Naive B cell (primary cell): ENCODE data around the gene PARVB. TPM values are rescaled to one million over a fixed set of nuclear protein-coding genes. Genes with fewer than 3 reads are reported as not detected.
A peak's percentile ranks its signal among the peaks of the same experiment; 100 is the strongest.

ENCODE experiments used
- ATAC-seq, 2 donors: fragments of 150-1000 bp; cut with Tn5 transposase; 2 replicates each; pipeline ENCODE4 v1.10.0; 2021; ENCODE audit warnings: low read depth in 2 of 2, mild to moderate bottlenecking in 2 of 2, moderate library complexity in 2 of 2
- DNase-seq: peaks from one replicate; pipeline ENCODE4 v3.0.0; 2022
- H3K27ac Mint-ChIP-seq, 6 donors: one replicate each; pipeline ENCODE4 v1.8.0; 2020 to 2022; ENCODE audit warnings: mild to moderate bottlenecking in 6 of 6, mixed read lengths in 6 of 6, moderate library complexity in 5 of 6, inconsistent platforms in 2 of 6
- H3K27me3 Mint-ChIP-seq, 3 donors: one replicate each; pipeline ENCODE4 v1.8.0; 2021 to 2022; ENCODE audit warnings: mixed read lengths in 3 of 3, mild to moderate bottlenecking in 1 of 3
- H3K36me3 Mint-ChIP-seq, 2 donors: one replicate each; pipeline ENCODE4 v1.8.0; 2020 to 2022; ENCODE audit warnings: mixed read lengths in 2 of 2, inconsistent platforms in 1 of 2, mild to moderate bottlenecking in 1 of 2
- H3K4me1 Mint-ChIP-seq, 3 donors: one replicate each; pipeline ENCODE4 v1.8.0; 2020 to 2022; ENCODE audit warnings: mixed read lengths in 3 of 3, inconsistent platforms in 1 of 3, mild to moderate bottlenecking in 1 of 3, moderate library complexity in 1 of 3
- H3K4me3 Mint-ChIP-seq, 8 donors: one replicate each; pipeline ENCODE4 v1.8.0; 2020 to 2022; ENCODE audit warnings: mild to moderate bottlenecking in 8 of 8, mixed read lengths in 8 of 8, moderate library complexity in 8 of 8, inconsistent platforms in 2 of 8
- H3K9me3 Mint-ChIP-seq, 7 donors: one replicate each; pipeline ENCODE4 v1.8.0; 2020 to 2022; ENCODE audit warnings: mixed read lengths in 7 of 7, mild to moderate bottlenecking in 5 of 7, inconsistent platforms in 2 of 7, moderate library complexity in 1 of 7
- polyA plus RNA-seq, 6 donors: library from polyadenylated mRNA; unstranded; fragments of 300-500 nt; fragmentation: Illumina TruSeq; gene quantifications; one replicate each; pipeline ENCODE4 v1.2.3, GENCODE V29; 2021; ENCODE audit warnings: low read depth in 6 of 6

Gene PARVB
- polyA plus RNA-seq, 6 donors from 2014 or later, result 18.6 to 30.0 (median 21.3) TPM

DNA sequence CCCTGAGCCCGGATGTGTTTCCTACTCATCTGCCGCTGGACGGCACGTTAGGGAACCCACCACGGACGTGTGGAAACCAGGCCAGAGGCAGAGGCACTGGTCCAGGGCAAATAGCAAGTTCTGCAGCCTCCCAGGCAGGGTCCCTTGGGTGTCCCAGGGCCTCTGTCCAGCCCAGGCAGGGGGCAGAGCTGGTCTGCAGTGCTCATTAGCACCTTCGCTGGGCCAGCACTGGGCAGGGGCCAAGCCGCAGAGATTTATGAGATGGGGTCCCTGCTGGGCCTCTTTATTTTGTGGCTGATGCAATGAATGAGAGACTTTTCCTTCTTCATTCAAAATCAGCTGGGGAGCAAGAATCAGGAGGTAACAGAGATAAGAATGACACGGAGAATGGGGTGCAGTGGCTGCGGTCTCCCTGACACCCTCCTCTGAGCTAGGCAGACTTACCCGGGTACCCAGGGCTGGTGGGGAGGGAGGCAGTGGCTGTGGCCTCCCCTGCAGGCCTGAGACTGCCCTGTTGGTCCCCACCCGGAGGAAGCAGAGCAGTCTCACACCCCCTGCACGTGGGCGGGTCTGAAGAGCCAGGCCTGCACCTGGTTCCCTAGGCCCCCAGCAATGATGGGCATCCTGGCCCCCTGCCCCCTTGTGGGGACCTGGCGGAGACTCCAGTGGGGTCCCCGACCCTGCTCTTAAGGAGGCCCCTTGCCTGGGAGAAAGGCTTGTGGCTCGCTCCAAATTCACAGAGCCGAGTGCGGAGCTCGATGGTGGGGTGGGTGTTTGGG is 142.6 kb downstream of the PARVB start:
- H3K9me3 Mint-ChIP-seq, result no peaks in the 10 kb centered on the region
- no peak overlapping the region for H3K27ac Mint-ChIP-seq
- H3K27me3 Mint-ChIP-seq, result no peaks in the 10 kb centered on the region
- H3K4me3 Mint-ChIP-seq, result no peak overlapping the region
- peaks cover 3 to 13% (median 11%) of the 10 kb centered on the region in 3 donors for H3K4me1 Mint-ChIP-seq
- H3K36me3 Mint-ChIP-seq, result peaks cover 0 to 7% of the 10 kb centered on the region in 2 donors
- no peak for DNase-seq
- no peak for ATAC-seq

DNA sequence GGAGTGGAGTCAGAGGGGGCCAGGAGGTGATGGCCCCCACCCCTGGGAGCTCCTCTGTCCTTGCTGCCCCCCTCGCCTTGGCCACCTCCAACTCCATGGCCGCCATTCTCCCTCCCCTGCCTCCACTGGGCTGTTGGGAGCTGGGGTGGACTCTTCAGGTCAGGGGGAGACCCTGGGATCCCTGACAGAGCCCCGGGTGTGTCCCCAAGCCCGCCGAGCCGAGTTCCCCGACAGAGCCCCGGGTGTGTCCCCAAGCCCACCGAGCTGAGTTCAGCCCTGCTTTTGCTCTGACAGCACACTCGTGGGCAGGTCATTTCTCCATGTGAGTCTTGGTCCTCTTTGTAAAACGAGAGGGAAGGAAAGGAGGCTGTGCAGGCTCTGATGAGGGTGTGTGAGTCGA is 143.4 kb downstream of the PARVB start:
- no peak for DNase-seq
- peaks cover 0 to 7% of the 10 kb centered on the region in 2 donors for H3K36me3 Mint-ChIP-seq
- H3K27me3 Mint-ChIP-seq, result no peaks in the 10 kb centered on the region
- no peaks in the 10 kb centered on the region for H3K9me3 Mint-ChIP-seq
- H3K4me3 Mint-ChIP-seq, result no peak overlapping the region
- H3K4me1 Mint-ChIP-seq, result peaks cover 11 to 21% (median 16%) of the 10 kb centered on the region in 3 donors
- H3K27ac Mint-ChIP-seq, result no peak overlapping the region
- ATAC-seq, result no peak

DNA sequence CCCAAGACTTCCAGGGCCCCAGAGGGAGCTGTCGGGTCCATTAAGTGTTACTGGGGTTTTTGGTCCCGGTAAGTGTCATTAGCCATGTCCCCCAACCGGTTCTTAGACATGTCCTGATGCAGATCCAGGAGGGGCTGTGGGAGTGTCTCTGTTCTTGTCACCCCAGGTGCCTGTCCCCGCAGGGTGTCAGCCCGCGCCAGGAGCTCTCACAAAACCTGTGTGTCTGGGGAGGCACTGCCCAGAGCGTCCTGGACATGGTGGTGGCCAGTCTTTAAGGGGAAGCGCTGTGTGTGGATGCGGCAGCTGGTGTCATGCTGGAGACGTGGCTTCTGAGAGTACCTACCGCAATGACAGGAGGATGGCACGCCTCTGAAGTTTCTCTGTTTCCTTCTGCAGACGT is 144.1 kb downstream of the PARVB start:
- DNase-seq, result no peak
- Mint-ChIP-seq H3K27me3 (no peaks in the 10 kb centered on the region), H3K4me1 (peaks cover 16 to 28% (median 23%) of the 10 kb centered on the region in 3 donors), H3K36me3 (peaks cover 0 to 7% of the 10 kb centered on the region in 2 donors), H3K9me3 (no peaks in the 10 kb centered on the region), H3K4me3 (no peak overlapping the region), H3K27ac (peak overlapping the region in 1 of 6 donors; percentile 88)
- ATAC-seq, result no peak

DNA sequence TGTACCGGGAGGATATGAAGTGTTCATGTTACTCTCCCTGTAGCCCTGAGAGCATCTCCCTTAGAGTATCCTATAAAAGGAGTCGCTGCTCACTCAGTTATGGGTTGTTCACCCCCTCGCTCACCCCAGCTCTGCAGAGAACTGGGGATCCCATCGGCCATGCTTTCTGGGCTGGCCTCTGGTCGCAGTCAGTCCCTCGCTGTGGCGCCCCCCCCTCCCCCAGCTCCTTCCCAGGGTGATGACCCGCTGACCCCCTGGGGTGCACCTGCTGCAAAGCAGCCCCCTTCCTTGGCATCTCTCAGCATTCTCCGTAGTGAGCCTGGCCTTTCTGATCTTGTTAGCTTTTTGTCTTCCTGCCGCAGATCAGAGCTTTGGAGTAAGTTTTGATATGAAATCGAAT is 146.4 kb downstream of the PARVB start:
- DNase-seq, result no peak
- Mint-ChIP-seq H3K4me1 (peaks cover 19 to 36% (median 30%) of the 10 kb centered on the region in 3 donors), H3K27ac (peak overlapping the region in 2 of 6 donors; percentile 7 to 40), H3K36me3 (no peaks in the 10 kb centered on the region), H3K4me3 (no peak overlapping the region), H3K27me3 (no peaks in the 10 kb centered on the region), H3K9me3 (no peaks in the 10 kb centered on the region)
- ATAC-seq, result no peak

DNA sequence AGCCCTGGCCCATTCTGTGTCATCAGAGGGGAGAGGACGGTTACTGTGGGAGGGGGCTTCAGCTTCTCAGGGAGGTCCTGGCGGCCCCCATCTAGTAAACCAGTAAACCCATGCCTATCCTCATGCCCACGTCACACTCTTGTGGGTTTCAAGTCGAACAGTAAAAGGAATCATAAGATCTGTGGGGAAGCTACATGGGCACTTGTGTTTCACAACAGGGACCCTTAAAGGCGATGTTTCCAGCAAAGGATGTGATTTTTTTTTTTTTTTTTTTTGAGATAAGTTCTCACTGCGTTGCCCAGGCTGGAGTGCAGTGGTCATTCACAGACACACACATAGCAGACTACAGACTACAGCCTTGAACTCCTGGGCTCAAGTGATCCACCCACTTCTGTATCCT is 147.5 kb downstream of the PARVB start:
- H3K27me3 Mint-ChIP-seq, result no peaks in the 10 kb centered on the region
- ATAC-seq (no peak), DNase-seq (no peak)
- peak overlapping the region; percentile 47 to 77 (median 74) for H3K27ac Mint-ChIP-seq
- no peaks in the 10 kb centered on the region for H3K36me3 Mint-ChIP-seq
- peak overlapping the region in 1 of 8 donors; percentile 70 for H3K4me3 Mint-ChIP-seq
- H3K9me3 Mint-ChIP-seq, result no peaks in the 10 kb centered on the region
- peaks cover 19 to 36% (median 30%) of the 10 kb centered on the region in 3 donors for H3K4me1 Mint-ChIP-seq

DNA sequence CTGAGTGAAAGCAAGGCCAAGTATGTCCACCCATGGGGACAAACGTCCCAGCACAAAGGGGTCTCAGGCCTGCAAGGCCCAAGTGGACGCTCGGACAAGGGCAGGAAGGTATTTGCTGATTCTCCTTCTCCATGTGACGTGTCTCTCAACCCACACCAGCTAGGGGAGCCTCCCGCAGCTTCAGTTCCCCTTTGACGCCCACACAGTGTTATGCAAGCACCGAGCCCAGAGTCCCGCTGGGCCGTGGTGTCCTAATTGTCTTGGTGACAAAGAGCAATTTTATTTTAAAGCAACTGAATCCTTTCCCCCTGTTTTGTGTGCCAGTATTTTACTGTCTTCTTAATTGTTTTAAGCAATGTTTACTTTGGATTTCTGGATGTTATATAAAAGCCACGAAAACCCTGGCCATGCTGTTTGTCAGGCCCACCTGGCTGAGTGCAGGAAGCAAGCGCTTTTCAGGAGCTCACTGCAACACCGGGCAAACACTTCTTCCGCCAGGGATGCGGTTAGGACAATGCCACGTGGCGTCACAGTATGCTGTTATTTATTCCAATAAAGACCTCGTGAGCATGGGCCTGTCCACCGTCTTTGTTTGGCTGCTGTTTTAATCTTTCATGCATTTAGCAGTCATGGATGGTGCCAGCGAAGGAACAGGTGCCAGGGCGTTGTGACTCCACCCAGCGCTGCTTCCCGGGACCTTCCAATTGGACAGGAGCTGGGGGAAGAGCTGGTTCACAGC is 148.4 kb downstream of the PARVB start:
- H3K27ac Mint-ChIP-seq, result peak overlapping the region; percentile 64 to 92 (median 76)
- peak; percentile 99 to 100 for ATAC-seq
- peak; percentile 71 for DNase-seq

DNA sequence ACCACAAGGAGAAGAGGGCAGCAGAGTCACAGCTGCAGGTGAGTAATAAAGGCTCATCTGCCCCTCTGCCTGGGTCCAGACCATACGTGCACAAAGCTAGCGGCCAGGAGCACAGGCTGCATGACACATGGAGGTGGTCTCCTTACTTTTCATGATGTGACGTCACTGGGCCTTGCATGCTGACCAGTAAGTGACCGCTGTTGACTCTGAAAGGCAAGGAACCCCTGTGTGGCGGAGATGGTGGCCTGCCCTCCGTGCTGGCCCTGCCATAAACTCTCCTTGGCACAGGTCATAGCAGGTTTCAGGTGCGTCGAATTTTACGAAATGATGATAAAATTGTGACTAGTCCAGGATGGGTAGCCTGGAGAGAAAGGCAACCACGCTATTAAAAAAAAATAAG is 149.1 kb downstream of the PARVB start:
- Mint-ChIP-seq H3K4me1 (peaks cover 19 to 36% (median 30%) of the 10 kb centered on the region in 3 donors), H3K9me3 (no peaks in the 10 kb centered on the region), H3K27ac (peak overlapping the region; percentile 54 to 77 (median 65)), H3K27me3 (no peaks in the 10 kb centered on the region), H3K4me3 (peak overlapping the region in 5 of 8 donors; percentile 9 to 77 (median 34)), H3K36me3 (no peaks in the 10 kb centered on the region)
- ATAC-seq, result no peak
- no peak for DNase-seq

More for the DNA sequence above, 148.4 kb downstream of the PARVB start:
- Mint-ChIP-seq H3K4me1 (peaks cover 19 to 36% (median 30%) of the 10 kb centered on the region in 3 donors), H3K27me3 (no peaks in the 10 kb centered on the region), H3K9me3 (no peaks in the 10 kb centered on the region), H3K36me3 (no peaks in the 10 kb centered on the region), H3K4me3 (peak overlapping the region; percentile 3 to 83 (median 48))

DNA sequence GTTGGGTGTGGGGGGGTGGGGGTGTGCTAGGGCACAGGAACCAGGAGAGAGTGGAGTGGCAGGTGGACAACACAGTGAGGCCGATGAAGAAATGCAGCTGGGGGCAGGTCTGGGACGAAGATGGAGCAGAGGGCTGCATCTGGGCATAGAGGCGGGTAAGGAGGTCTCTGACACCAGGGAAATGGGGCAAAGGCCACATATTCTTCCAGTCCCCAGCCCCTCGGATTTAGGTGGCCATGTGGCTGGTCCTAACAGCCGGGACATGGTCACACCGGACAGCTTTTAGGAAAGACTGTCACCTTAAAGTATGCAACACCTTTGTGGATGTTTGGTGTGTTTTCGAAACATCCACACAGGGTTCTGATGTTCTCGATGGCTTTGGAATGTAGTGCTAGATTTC is 151.6 kb downstream of the PARVB start:
- Mint-ChIP-seq H3K4me1 (peaks cover 25 to 44% (median 37%) of the 10 kb centered on the region in 3 donors), H3K27ac (peak overlapping the region in 1 of 6 donors; percentile 68), H3K36me3 (no peaks in the 10 kb centered on the region), H3K27me3 (no peaks in the 10 kb centered on the region), H3K4me3 (no peak overlapping the region), H3K9me3 (no peaks in the 10 kb centered on the region)
- ATAC-seq, result no peak
- DNase-seq, result no peak

DNA sequence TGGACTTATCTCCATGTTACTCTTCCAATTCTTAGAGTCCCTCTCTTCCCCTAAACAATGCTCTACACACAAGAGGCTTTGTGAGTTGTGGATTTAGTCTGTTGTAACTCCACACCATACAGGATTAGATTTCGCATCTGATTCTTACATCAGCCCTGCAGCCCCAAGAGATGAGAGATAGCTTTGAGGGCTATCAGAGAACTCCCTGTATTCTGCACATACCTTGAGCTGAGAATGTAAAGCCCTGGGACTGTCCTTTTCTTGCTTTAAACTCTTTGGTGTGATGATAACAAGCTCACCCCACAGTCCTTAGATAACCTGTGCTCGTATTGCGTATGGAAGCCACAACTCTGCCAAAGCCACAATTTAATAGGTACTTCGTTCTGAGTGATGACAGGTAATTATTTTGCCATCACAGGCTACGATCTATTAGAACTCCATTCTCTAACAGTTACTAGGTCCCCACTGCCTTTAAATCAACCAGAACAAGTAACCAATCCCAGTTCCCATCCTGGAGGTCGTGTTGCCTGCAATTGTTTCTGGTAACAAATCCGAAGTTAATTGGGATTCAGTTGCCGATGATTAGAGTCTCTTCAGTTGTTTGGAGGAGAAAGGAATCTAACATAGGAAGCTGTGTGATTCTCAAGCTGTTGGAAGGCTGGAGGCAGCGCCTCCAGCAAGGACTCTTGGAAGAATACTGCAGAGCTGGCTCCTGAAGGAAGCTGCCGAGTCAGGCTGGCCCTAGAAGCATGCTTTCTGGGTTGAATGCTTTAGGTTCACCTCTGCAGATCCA is 155.3 kb downstream of the PARVB start:
- no peak for ATAC-seq
- Mint-ChIP-seq H3K27ac (peak overlapping the region in 4 of 6 donors; percentile 38 to 99 (median 80)), H3K9me3 (no peaks in the 10 kb centered on the region), H3K4me1 (peaks cover 25 to 35% (median 34%) of the 10 kb centered on the region in 3 donors), H3K4me3 (peak overlapping the region in 3 of 8 donors; percentile 2 to 25 (median 20)), H3K36me3 (no peaks in the 10 kb centered on the region), H3K27me3 (no peaks in the 10 kb centered on the region)
- DNase-seq, result no peak

DNA sequence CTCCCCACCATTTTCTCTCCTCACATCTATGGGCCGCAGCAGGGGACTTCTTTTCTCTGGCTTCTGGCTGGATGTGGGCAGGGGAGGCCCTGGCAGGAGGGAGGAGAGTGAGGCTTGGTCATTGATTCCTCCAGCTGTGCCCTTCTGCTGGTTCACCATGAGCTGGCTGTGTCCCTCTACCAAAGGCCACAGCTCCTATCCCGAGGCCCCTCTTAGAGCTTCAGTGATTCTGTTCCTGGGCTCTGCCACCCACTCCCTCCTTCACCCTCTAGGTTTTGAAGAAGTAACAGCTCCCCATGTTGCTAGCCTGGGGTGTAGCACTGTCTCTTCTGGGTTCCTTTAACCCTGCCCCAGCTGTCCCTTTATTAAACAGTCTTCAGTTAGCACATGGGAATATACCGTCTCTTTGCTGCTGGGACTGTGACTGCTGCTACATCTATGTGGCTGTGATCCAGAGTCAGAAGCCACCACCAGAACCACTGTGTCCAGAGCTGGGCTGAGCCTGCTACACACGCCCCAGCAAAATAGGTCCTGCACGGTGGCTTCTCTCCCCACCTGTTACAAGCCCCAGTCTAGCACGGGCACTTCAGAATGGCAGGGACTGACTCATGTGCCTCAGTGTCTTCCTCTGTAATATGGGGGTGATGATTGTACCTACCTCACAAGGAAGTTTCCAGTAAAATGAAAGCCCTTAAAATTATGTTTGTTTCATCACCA is 156.0 kb downstream of the PARVB start:
- Mint-ChIP-seq H3K9me3 (no peaks in the 10 kb centered on the region), H3K4me3 (peak overlapping the region; percentile 84 to 99 (median 98)), H3K27ac (peak overlapping the region; percentile 93 to 99 (median 98)), H3K27me3 (no peaks in the 10 kb centered on the region), H3K4me1 (peaks cover 29 to 43% (median 42%) of the 10 kb centered on the region in 3 donors), H3K36me3 (peaks cover 4 to 7% of the 10 kb centered on the region in 2 donors)
- DNase-seq (no peak), ATAC-seq (no peak)

DNA sequence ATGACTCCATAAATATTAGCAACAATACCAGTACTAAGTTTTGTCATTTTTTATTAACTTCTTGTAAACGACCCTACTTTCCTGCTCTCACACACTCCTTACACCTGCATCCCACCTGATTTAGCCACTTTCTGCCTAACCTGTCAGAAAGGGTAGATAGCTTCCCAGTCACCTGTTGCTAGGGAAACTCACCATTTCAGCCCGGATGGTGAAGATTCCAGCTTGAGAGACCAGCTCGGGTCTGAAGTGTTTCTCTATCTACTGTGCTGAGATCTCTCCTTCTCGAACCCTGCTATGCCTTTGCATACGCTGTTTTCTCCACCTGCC is 156.6 kb downstream of the PARVB start, which contains the start of gene PARVG:
PARVG (plus strand) TSS at position 220 of the 327 bp plus-strand sequence. CDS start 2,405 bp downstream, outside the sequence.
- no peaks in the 10 kb centered on the region for H3K9me3 Mint-ChIP-seq
- H3K36me3 Mint-ChIP-seq, result peaks cover 4 to 8% of the 10 kb centered on the region in 2 donors
- no peaks in the 10 kb centered on the region for H3K27me3 Mint-ChIP-seq
- peak; percentile 80 for DNase-seq
- H3K4me1 Mint-ChIP-seq, result peaks cover 29 to 47% (median 45%) of the 10 kb centered on the region in 3 donors
- ATAC-seq, result peak; percentile 76 to 78
- H3K4me3 Mint-ChIP-seq, result peak within 1 kb of the TSS; percentile 84 to 99 (median 98)
- peak within 1 kb of the TSS; percentile 93 to 99 (median 98) for H3K27ac Mint-ChIP-seq

DNA sequence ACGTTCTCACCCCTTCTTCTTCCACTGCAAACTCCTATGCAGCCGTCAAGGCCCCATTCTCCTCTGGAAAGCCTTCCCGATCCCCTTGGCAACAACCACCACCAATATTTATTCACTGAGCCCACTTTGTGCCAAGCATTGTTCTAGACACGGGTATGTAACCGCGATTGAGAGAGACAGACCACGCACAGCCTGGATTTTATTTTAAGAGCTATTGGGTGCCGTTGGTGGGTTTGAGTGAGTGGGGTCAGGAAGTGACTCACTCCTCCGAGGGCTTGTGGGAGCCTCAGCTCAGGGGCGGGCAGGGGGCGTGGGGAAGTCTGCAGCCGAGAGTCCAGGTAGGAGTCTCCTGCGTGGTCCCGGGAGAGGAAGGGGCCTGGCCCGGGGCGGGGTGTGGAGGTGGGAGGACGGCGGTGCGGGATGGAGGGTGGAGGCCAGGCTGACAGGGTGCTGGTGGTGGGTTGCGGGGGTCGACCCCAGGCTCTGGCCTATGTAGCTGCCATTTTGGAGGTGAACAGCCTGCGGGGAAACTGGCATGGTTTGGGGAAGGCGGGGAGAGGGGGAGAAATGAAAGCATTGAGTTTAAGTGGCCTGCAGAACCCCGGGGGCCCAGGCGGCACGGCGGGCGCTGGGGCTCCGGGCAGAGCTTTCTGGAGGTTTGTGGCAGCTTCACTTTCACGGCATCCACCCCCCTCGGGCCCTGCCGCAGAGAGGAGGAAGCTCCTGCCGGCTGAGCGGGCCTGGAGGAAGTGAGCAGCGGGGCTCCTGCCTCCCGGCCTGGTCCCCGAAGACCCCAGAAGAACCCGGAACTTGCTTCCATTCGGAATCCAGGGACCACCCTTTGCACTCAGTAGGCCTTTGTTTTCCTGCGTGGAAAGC is 157.2 kb downstream of the PARVB start:
- ATAC-seq (peak; percentile 60 to 64), DNase-seq (peak; percentile 78)
- peak overlapping the region; percentile 93 to 99 (median 98) for H3K27ac Mint-ChIP-seq
- H3K9me3 Mint-ChIP-seq, result no peaks in the 10 kb centered on the region
- no peaks in the 10 kb centered on the region for H3K27me3 Mint-ChIP-seq
- peaks cover 30 to 52% (median 45%) of the 10 kb centered on the region in 3 donors for H3K4me1 Mint-ChIP-seq
- H3K4me3 Mint-ChIP-seq, result peak overlapping the region; percentile 84 to 99 (median 98)
- H3K36me3 Mint-ChIP-seq, result peaks cover 4 to 8% of the 10 kb centered on the region in 2 donors
